GM19238 (cell line): Measurements from ENCODE around the gene SMTNL1.

Source experiments
- DNase-seq: peaks from one replicate; pipeline ENCODE4 v3.0.0; 2011; ENCODE audit warnings: low spot score; ENCODE audit not compliant: insufficient read length

SMTNL1 gene

DNA sequence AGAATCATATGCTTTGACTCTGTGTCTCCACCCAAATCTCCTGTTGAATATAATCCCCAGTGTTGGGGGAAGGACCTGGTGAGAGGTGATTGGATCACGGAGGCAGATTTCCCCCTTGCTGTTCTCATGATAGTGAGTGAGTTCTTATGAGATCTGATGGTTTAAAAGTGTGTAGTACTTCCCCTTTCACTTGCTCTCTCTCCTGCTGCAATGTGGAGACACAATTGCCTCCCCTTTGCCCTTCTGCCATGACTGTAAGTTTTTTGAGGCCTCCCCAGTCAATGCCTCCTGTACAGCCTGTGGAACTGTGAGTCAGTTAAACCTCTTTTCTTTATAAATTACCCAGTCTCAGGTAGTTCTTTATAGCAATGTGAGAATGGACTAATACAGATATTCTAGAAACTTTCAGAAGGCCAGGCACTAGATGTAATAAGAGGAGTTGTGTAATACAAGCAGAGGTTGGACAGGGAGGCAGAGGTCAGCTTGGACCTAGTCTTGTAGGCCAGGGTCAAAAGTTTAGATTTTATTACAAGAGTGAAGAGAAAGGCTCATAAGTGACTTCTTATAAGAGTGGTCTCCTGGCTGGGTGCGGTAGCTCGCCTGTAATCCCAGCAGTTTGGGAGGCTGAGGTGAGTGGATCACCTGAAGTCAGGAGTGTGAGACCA lies 50.8 kb downstream of the SMTNL1 start:
- no peak for DNase-seq

DNA sequence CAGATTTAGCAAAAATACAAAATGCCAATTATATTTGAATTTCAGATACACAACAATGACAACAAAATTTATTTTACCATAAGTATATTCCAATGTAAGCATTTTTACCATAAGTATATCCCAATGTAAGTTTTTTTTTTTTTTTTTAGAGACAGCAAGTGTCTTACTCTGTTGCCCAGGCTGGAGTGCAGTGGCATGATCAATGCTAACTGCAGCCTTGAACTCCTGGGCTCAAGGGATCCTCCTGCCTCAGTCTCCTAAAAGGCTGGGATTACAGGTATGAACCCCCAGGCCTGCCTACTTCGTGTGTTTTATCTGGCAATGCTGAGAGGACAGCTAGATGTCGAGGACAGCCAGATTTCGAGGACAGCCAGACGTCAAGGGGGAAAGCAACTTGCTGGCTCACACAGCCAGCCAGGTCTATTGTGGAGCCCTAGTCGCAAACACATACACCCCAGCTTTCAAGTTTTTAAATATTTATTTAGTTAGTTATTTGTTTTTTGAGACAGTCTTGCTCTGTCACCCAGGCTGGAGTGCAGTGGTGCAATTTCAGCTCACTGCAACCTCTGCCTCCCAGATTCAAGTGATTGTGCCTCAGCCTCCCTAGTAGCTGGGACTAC lies 59.0 kb downstream of the SMTNL1 start:
- no peak for DNase-seq

DNA sequence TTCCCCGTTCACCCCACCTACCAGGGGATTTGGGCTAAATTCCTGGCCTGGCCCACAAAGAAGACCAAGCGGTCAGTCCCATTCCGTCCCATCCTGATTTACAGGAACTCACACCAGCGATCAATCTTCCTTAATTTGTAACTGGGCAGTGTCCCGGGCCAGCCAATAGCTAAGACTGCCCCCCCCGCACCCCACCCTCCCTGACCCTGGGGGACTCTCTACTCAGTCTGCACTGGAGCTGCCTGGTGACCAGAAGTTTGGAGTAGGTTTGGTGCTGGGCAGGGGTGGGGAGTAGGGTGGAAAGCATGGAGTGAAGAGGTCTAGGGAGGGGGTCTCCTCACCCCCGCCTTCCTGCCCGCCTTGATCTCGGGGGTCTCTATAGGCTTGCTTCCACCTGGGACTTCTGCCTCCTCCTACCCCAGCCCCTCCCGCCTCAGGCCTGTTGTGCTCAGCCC lies 60.1 kb downstream of the SMTNL1 start, which contains the start of gene SERPING1:
TSS of gene SERPING1 (plus strand) at position 225 of the 455 bp plus-strand sequence. CDS start 586 bp downstream, outside the sequence.
- no peak for DNase-seq

DNA sequence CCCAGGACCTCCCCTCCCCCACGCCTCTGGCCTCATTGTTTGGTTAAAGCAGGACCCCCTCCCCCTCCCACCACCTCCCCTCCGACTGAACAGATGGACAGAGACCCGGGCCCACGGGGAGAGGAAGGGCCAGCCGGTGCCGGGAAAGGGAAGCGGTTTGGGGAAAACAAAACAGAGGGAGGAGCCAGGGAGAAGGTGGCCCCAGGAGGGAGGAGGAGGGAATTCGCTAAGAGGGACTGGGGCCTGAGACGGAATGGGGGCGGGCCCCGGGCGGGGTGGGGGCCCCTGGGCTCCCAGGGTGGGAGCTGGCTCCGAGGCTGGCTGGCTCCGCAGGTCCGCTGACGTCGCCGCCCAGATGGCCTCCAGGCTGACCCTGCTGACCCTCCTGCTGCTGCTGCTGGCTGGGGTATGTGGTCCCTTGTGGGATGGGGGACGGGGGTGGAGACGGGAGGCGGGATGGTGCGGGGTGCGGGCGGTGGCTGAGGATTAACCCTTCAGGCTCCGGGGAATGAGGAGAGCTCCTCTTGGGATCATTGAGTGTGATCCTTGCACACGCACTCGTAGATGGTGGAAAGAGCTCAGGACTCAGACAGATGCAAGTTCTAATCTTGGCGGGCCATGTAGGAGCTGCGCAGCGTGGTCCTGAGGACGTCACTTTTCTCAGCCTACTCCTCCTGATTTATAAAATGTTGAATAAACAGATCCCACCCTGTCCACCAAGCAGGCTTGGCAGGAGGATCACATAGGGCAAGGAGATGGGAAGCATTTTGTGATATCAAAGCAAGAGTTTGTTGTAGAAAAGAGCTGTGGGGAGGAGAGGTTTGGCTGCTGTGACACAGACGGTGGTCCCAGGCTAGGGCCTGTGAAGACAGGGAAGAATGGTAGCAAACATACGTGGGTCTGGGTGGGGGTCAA lies 60.8 kb downstream of the SMTNL1 start:
- DNase-seq: no peak

DNA sequence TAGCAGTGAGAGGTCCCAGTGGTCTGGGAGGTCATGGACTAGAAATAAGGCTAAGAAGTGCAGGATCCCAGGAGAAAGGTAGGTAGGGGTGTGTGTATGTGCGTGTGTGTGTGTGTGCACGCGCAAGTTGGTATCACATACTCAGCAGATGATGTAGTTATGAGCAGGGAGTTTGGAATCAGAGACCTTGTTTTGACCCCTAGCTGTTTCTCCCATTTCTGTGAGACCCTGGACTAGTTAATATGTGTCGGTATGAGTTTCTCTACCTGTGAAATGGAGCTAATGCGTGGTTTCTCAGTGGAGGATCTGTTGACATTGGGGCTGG lies 61.4 kb downstream of the SMTNL1 start:
- DNase-seq: no peak

DNA sequence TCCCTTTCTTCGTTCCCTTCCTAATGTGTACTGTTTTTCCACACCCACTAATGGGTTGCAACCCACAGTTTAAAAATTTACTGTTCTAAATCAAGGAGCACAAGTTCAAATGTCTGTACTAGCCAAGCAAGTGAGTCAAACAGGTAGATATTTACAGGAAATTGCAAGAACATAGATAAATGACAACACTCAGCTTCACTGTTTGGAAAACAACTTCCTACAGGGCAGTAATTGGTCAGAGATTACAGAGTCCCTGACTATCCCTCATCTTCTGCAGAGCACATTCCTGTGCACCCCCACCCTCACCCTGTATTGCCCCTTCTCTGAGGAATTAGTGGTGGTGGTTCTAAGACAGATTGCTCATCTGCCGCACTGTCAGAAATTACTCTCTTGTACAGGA lies 62.0 kb downstream of the SMTNL1 start:
- no peak for DNase-seq
